Cardiac septum (tissue), 1 donor: Measurements from ENCODE around the gene PLEKHN1. TPM values are rescaled to one million over a fixed set of nuclear protein-coding genes. Genes with fewer than 3 reads are reported as not detected.
A peak's percentile ranks its signal among the peaks of the same experiment; 100 is the strongest.
"Not testable (repeated sequence)": the region's sequence is repeated elsewhere in the genome, so short reads cannot be mapped to it uniquely, and the experiment has no call there.

Source experiments
- DNase-seq: peaks from one replicate; pipeline ENCODE4 v3.0.0-alpha.2; 2020; ENCODE audit warnings: low spot score
- intact Hi-C: fragments of 100-400 bp; cut with DNase I; formaldehyde crosslinking; loops from one replicate; pipeline ENCODE4 v1.14.0; 2022
- total RNA-seq: library from RNA; stranded (reverse); fragmentation: NEBNext Ultra II Directional; extraction: Animal tissue kit (Norgen Biotek cat#: 25700); gene quantifications from one replicate; pipeline ENCODE4 v1.2.1, GENCODE V29; 2021
- donor health status: DM: no; HTN: no; CAD: no.

The PLEKHN1 gene
- total RNA-seq, 1 donor from 2014 or later = not detected

GRCh38 chr1:998995-999724 lies 32.9 kb downstream of the PLEKHN1 start:
- intact Hi-C loops = no loop called here

GRCh38 chr1:999725-1000356 lies 33.6 kb downstream of the PLEKHN1 start, which contains the start of gene HES4:
Gene HES4, minus strand, starts transcription at chr1:1000097. Its CDS starts 124 bp downstream, at chr1:999973.
- intact Hi-C loops = loop anchor here (2.0 kb wide), 1 partner anchor 19 kb away; no protein-coding TSS in a partner anchor
- peak; percentile 94 for DNase-seq

More at GRCh38 chr1:998995-999724, 32.9 kb downstream of the PLEKHN1 start:
- no peak for DNase-seq

GRCh38 chr1:1000357-1001056 lies 34.2 kb downstream of the PLEKHN1 start:
- intact Hi-C loops = loop anchor here (2.0 kb wide), 1 partner anchor 18 kb away; no protein-coding TSS in a partner anchor
- DNase-seq = no peak

GRCh38 chr1:1001057-1001783 lies 34.9 kb downstream of the PLEKHN1 start:
- intact Hi-C loops = loop anchor here (2.0 kb wide), 1 partner anchor 18 kb away; no protein-coding TSS in a partner anchor
- DNase-seq = no peak

GRCh38 chr1:1003618-1004419 lies 37.5 kb downstream of the PLEKHN1 start:
- no peak for DNase-seq
- intact Hi-C loops = no loop called here

GRCh38 chr1:1004420-1004779 lies 38.1 kb downstream of the PLEKHN1 start:
- DNase-seq = no peak
- intact Hi-C loops = no loop called here

- intact Hi-C loops = no loop called here
- no peak for DNase-seq
Measured at GRCh38 chr1:1004780-1005697, 38.8 kb downstream of the PLEKHN1 start.

- intact Hi-C loops = no loop called here
- DNase-seq = no peak
Measured at GRCh38 chr1:1005774-1006304, 39.6 kb downstream of the PLEKHN1 start.

- no peak for DNase-seq
- intact Hi-C loops = no loop called here
Measured at GRCh38 chr1:1006305-1007159, 40.2 kb downstream of the PLEKHN1 start.

- not testable (repeated sequence) for DNase-seq
- intact Hi-C loops = loop anchor here (10.0 kb wide), 1 partner anchor 55 kb away; no protein-coding TSS in a partner anchor
Measured at GRCh38 chr1:1010131-1010530, 43.8 kb downstream of the PLEKHN1 start.

GRCh38 chr1:1011396-1011949 lies 45.2 kb downstream of the PLEKHN1 start:
- no peak for DNase-seq
- intact Hi-C loops = loop anchor here (10.0 kb wide), 1 partner anchor 53 kb away; no protein-coding TSS in a partner anchor

- not testable (repeated sequence) for DNase-seq
Measured at GRCh38 chr1:1012736-1013104, 46.4 kb downstream of the PLEKHN1 start.

GRCh38 chr1:1013105-1013921 lies 47.0 kb downstream of the PLEKHN1 start, which contains the start of gene ISG15:
Gene ISG15, plus strand, starts transcription at chr1:1013497. Its CDS starts 77 bp downstream, at chr1:1013574.
- intact Hi-C loops = loop anchor here (10.0 kb wide), 1 partner anchor 51 kb away; no protein-coding TSS in a partner anchor
- DNase-seq = peak; percentile 96

More at GRCh38 chr1:1012736-1013104, 46.4 kb downstream of the PLEKHN1 start:
- intact Hi-C loops = loop anchor here (10.0 kb wide), 1 partner anchor 52 kb away; no protein-coding TSS in a partner anchor

GRCh38 chr1:1013922-1014648 lies 47.8 kb downstream of the PLEKHN1 start:
- DNase-seq = no peak
- intact Hi-C loops = loop anchor here (10.0 kb wide), 1 partner anchor 51 kb away; no protein-coding TSS in a partner anchor
